ENCODE results near the gene WDR33. TPM values are rescaled to one million over a fixed set of nuclear protein-coding genes. Genes with fewer than 3 reads are reported as not detected.

WDR33 gene
- total RNA-seq, 1 experiment from 2014 or later: 87.1 TPM

- H3K27ac ChIP-seq (ENCODE audit: low read depth, low read length, poor library complexity, severe bottlenecking): peak overlapping the region; percentile 89
- TSS peak; percentile 66 for BruUV-seq (replicated peaks)
- ChIA-PET CTCF (interaction anchor here (0.6 kb wide), 1 partner anchor 104 kb away, joined by 3 read pairs; no protein-coding TSS in a partner anchor), POLR2A (ENCODE audit: low non-redundant PET) (interaction anchor here (0.6 kb wide), 1 partner anchor 20 kb away, joined by 5 read pairs; no protein-coding TSS in a partner anchor)
- TF ChIP-seq CTCF (conservative IDR thresholded peaks at IDR 0.05; ENCODE audit: low read depth, low read length): no peak
- no peak for TF ChIP-seq EZH2 (IDR thresholded peaks at IDR 0.05; ENCODE audit: borderline replicate concordance, low read depth, low read length, poor library complexity, severe bottlenecking)
- H3K4me1 ChIP-seq (ENCODE audit: insufficient read depth, low read length, poor library complexity, severe bottlenecking): peaks cover 18% of the 10 kb centered on the region
- intact Hi-C loops (cut with micrococcal nuclease; ENCODE audit: unreplicated experiment): no loop called here
- H3K36me3 ChIP-seq (ENCODE audit: insufficient read depth, low read length, poor library complexity, severe bottlenecking): peaks cover 13% of the 10 kb centered on the region
- no peaks in the 10 kb centered on the region for H3K9me3 ChIP-seq (ENCODE audit: low read depth, low read length, poor library complexity, severe bottlenecking)
- H3K27me3 ChIP-seq (replicated peaks; ENCODE audit: insufficient read depth, low read depth, low read length, poor library complexity): no peaks in the 10 kb centered on the region
- DNase-seq (ENCODE audit: low spot score): peak; percentile 42
- peak overlapping the region; percentile 99 for H3K4me3 ChIP-seq (ENCODE audit: low read depth, low read length, poor library complexity, severe bottlenecking)
These were observed 46.4 kb upstream of the WDR33 start for GRCh38 chr2:127857265-127857808.

GRCh38 chr2:127853671-127854070 lies 42.7 kb upstream of the WDR33 start:
- Histone ChIP-seq H3K36me3 (ENCODE audit: insufficient read depth, low read length, poor library complexity, severe bottlenecking) (peaks cover 45% of the 10 kb centered on the region), H3K4me3 (ENCODE audit: low read depth, low read length, poor library complexity, severe bottlenecking) (no peak overlapping the region), H3K4me1 (ENCODE audit: insufficient read depth, low read length, poor library complexity, severe bottlenecking) (peaks cover 8% of the 10 kb centered on the region), H3K9me3 (ENCODE audit: low read depth, low read length, poor library complexity, severe bottlenecking) (no peaks in the 10 kb centered on the region), H3K27me3 (replicated peaks; ENCODE audit: insufficient read depth, low read depth, low read length, poor library complexity) (no peaks in the 10 kb centered on the region), H3K27ac (ENCODE audit: low read depth, low read length, poor library complexity, severe bottlenecking) (no peak overlapping the region)
- no peak for TF ChIP-seq CTCF (conservative IDR thresholded peaks at IDR 0.05; ENCODE audit: low read depth, low read length)
- no peak for TF ChIP-seq EZH2 (IDR thresholded peaks at IDR 0.05; ENCODE audit: borderline replicate concordance, low read depth, low read length, poor library complexity, severe bottlenecking)
- intact Hi-C loops (cut with micrococcal nuclease; ENCODE audit: unreplicated experiment): no loop called here
- no TSS peak for BruUV-seq (replicated peaks)
- no peak for DNase-seq (ENCODE audit: low spot score)
- CTCF ChIA-PET: no interaction called here
- POLR2A ChIA-PET (ENCODE audit: low non-redundant PET): no interaction called here

GRCh38 chr2:127852388-127852787 lies 41.4 kb upstream of the WDR33 start:
- Histone ChIP-seq H3K4me3 (ENCODE audit: low read depth, low read length, poor library complexity, severe bottlenecking) (no peak overlapping the region), H3K27ac (ENCODE audit: low read depth, low read length, poor library complexity, severe bottlenecking) (no peak overlapping the region), H3K4me1 (ENCODE audit: insufficient read depth, low read length, poor library complexity, severe bottlenecking) (peaks cover 8% of the 10 kb centered on the region), H3K9me3 (ENCODE audit: low read depth, low read length, poor library complexity, severe bottlenecking) (no peaks in the 10 kb centered on the region), H3K36me3 (ENCODE audit: insufficient read depth, low read length, poor library complexity, severe bottlenecking) (peaks cover 54% of the 10 kb centered on the region), H3K27me3 (replicated peaks; ENCODE audit: insufficient read depth, low read depth, low read length, poor library complexity) (no peaks in the 10 kb centered on the region)
- ChIA-PET CTCF (no interaction called here), POLR2A (ENCODE audit: low non-redundant PET) (no interaction called here)
- intact Hi-C loops (cut with micrococcal nuclease; ENCODE audit: unreplicated experiment): no loop called here
- no peak for TF ChIP-seq EZH2 (IDR thresholded peaks at IDR 0.05; ENCODE audit: borderline replicate concordance, low read depth, low read length, poor library complexity, severe bottlenecking)
- no peak for DNase-seq (ENCODE audit: low spot score)
- no TSS peak for BruUV-seq (replicated peaks)

GRCh38 chr2:127847931-127848330 lies 37.0 kb upstream of the WDR33 start:
- BruUV-seq (replicated peaks): no TSS peak
- Histone ChIP-seq H3K27ac (ENCODE audit: low read depth, low read length, poor library complexity, severe bottlenecking) (no peak overlapping the region), H3K9me3 (ENCODE audit: low read depth, low read length, poor library complexity, severe bottlenecking) (no peaks in the 10 kb centered on the region), H3K36me3 (ENCODE audit: insufficient read depth, low read length, poor library complexity, severe bottlenecking) (peaks cover 71% of the 10 kb centered on the region), H3K4me3 (ENCODE audit: low read depth, low read length, poor library complexity, severe bottlenecking) (no peak overlapping the region), H3K27me3 (replicated peaks; ENCODE audit: insufficient read depth, low read depth, low read length, poor library complexity) (no peaks in the 10 kb centered on the region), H3K4me1 (ENCODE audit: insufficient read depth, low read length, poor library complexity, severe bottlenecking) (no peaks in the 10 kb centered on the region)
- TF ChIP-seq EZH2 (IDR thresholded peaks at IDR 0.05; ENCODE audit: borderline replicate concordance, low read depth, low read length, poor library complexity, severe bottlenecking) (no peak), CTCF (conservative IDR thresholded peaks at IDR 0.05; ENCODE audit: low read depth, low read length) (no peak)
- intact Hi-C loops (cut with micrococcal nuclease; ENCODE audit: unreplicated experiment): no loop called here
- CTCF ChIA-PET: no interaction called here
- POLR2A ChIA-PET (ENCODE audit: low non-redundant PET): no interaction called here
- DNase-seq (ENCODE audit: low spot score): no peak
